Loucy (cell line): ENCODE measurements around the gene TLNRD1.
A peak's percentile ranks its signal among the peaks of the same experiment; 100 is the strongest.

Experiments
- H2AFZ ChIP-seq: fragments of 200-600 bp; sonication (generic); 2 replicates; pipeline ENCODE4 v1.6.0; 2016; ENCODE audit warnings: antibody characterized with exemption, mild to moderate bottlenecking, low read length, moderate library complexity
- H3F3A ChIP-seq: fragments of 200-600 bp; 2 replicates; pipeline ENCODE4 v1.6.0; 2016; ENCODE audit warnings: antibody characterized with exemption, low read depth, mild to moderate bottlenecking
- H3K27me3 ChIP-seq: fragments of 200-600 bp; sonication (generic); 2 replicates; pipeline ENCODE4 v1.6.1; 2014; ENCODE audit warnings: low read length, mild to moderate bottlenecking; ENCODE audit not compliant: insufficient read depth, poor library complexity, severe bottlenecking
- H3K36me3 ChIP-seq: fragments of 200-600 bp; sonication (generic); 2 replicates; pipeline ENCODE4 v1.6.1; 2016; ENCODE audit warnings: low read length; ENCODE audit not compliant: insufficient read depth
- H3K4me1 ChIP-seq: fragments of 200-600 bp; sonication (generic); 2 replicates; pipeline ENCODE4 v1.5.1; 2014; ENCODE audit warnings: low read length, mild to moderate bottlenecking; ENCODE audit not compliant: insufficient read depth, poor library complexity, severe bottlenecking
- H3K4me2 ChIP-seq: fragments of 200-600 bp; sonication (generic); 2 replicates; pipeline ENCODE4 v1.6.0; 2014; ENCODE audit warnings: antibody characterized with exemption, low read length, low read depth, mild to moderate bottlenecking; ENCODE audit not compliant: poor library complexity, severe bottlenecking
- H3K4me3 ChIP-seq: fragments of 200-600 bp; sonication (generic); 2 replicates; pipeline ENCODE4 v1.5.1; 2014; ENCODE audit warnings: low read length, mild to moderate bottlenecking, mixed read lengths; ENCODE audit not compliant: poor library complexity, severe bottlenecking
- H3K79me2 ChIP-seq: fragments of 200-600 bp; sonication (generic); 2 replicates; pipeline ENCODE4 v1.6.1; 2014; ENCODE audit warnings: low read length; ENCODE audit not compliant: insufficient read depth
- H3K9ac ChIP-seq: fragments of 200-600 bp; sonication (generic); 2 replicates; pipeline ENCODE4 v1.6.0; 2014; ENCODE audit warnings: mild to moderate bottlenecking, low read depth, low read length, moderate library complexity; ENCODE audit not compliant: poor library complexity, severe bottlenecking
- H3K9me2 ChIP-seq: fragments of 200-600 bp; sonication (generic); replicated peaks from 2 replicates; pipeline ENCODE4 v1.6.1; 2016; ENCODE audit warnings: low read depth, low read length, mixed read lengths
- H3K9me3 ChIP-seq: fragments of 200-600 bp; sonication (generic); 2 replicates; pipeline ENCODE4 v1.6.1; 2014; ENCODE audit warnings: mild to moderate bottlenecking, antibody characterized with exemption, low read length, low read depth; ENCODE audit not compliant: insufficient read depth
- H4K20me1 ChIP-seq: fragments of 200-600 bp; sonication (generic); 2 replicates; pipeline ENCODE4 v1.6.0; 2014; ENCODE audit warnings: antibody characterized with exemption, low read length, mild to moderate bottlenecking; ENCODE audit not compliant: insufficient read depth, poor library complexity, severe bottlenecking
- CTCF ChIP-seq: fragments of 200-600 bp; sonication (generic); conservative IDR thresholded peaks from 2 replicates; pipeline ENCODE4 v1.5.1; 2014; ENCODE audit warnings: mild to moderate bottlenecking, antibody characterized with exemption, low read length
- EZH2phosphoT487 ChIP-seq: fragments of 200-600 bp; IDR thresholded peaks from 2 replicates; pipeline ENCODE4 v1.6.1; 2018; ENCODE audit warnings: antibody characterized with exemption, mild to moderate bottlenecking, moderate library complexity, borderline replicate concordance

TLNRD1 gene

GRCh38 chr15:80990955-80991354, 9.8 kb upstream of the TLNRD1 start:
- H3K4me3 ChIP-seq = no peak overlapping the region
- no peak overlapping the region for H3K4me2 ChIP-seq
- H3K9me3 ChIP-seq = no peaks in the 10 kb centered on the region
- peaks cover 21% of the 10 kb centered on the region for H4K20me1 ChIP-seq
- 0 out of 2 replicates have a peak overlapping the region, but pooled peaks have one; percentile 4 for H2AFZ ChIP-seq
- H3K9ac ChIP-seq = peak overlapping the region; percentile 2
- no peaks in the 10 kb centered on the region for H3K9me2 ChIP-seq
- TF ChIP-seq EZH2phosphoT487 (no peak), CTCF (no peak)
- peaks cover 36% of the 10 kb centered on the region for H3K79me2 ChIP-seq
- H3K4me1 ChIP-seq = peaks cover 32% of the 10 kb centered on the region
- no peaks in the 10 kb centered on the region for H3K27me3 ChIP-seq
- H3K36me3 ChIP-seq = no peaks in the 10 kb centered on the region
- no peaks in the 10 kb centered on the region for H3F3A ChIP-seq

- no peaks in the 10 kb centered on the region for H3K36me3 ChIP-seq
- H2AFZ ChIP-seq = 0 out of 2 replicates have a peak overlapping the region, but pooled peaks have one; percentile 4
- H3K4me2 ChIP-seq = no peak overlapping the region
- no peak overlapping the region for H3K4me3 ChIP-seq
- H3K79me2 ChIP-seq = peaks cover 32% of the 10 kb centered on the region
- no peaks in the 10 kb centered on the region for H3K9me3 ChIP-seq
- peaks cover 17% of the 10 kb centered on the region for H4K20me1 ChIP-seq
- no peaks in the 10 kb centered on the region for H3K9me2 ChIP-seq
- TF ChIP-seq CTCF = peak; percentile 43
- TF ChIP-seq EZH2phosphoT487 = no peak
- no peaks in the 10 kb centered on the region for H3K27me3 ChIP-seq
- peaks cover 28% of the 10 kb centered on the region for H3K4me1 ChIP-seq
- H3K9ac ChIP-seq = peak overlapping the region; percentile 2
- H3F3A ChIP-seq = no peaks in the 10 kb centered on the region
Measured at GRCh38 chr15:80991421-80991820, 9.3 kb upstream of the TLNRD1 start.

- Histone ChIP-seq H3K9me3 (no peaks in the 10 kb centered on the region), H3K4me2 (no peak overlapping the region), H2AFZ (no peak overlapping the region), H3K36me3 (no peaks in the 10 kb centered on the region), H3K4me1 (peaks cover 22% of the 10 kb centered on the region), H3K9ac (no peak overlapping the region), H3K27me3 (no peaks in the 10 kb centered on the region), H3F3A (no peaks in the 10 kb centered on the region), H3K9me2 (no peaks in the 10 kb centered on the region), H3K4me3 (no peak overlapping the region), H4K20me1 (peaks cover 11% of the 10 kb centered on the region), H3K79me2 (peaks cover 26% of the 10 kb centered on the region)
- TF ChIP-seq EZH2phosphoT487 (no peak), CTCF (no peak)
Measured at GRCh38 chr15:80992006-80992405, 8.7 kb upstream of the TLNRD1 start.
